ENCODE data around the gene BMPER. TPM values are rescaled to one million over a fixed set of nuclear protein-coding genes. Genes with fewer than 3 reads are reported as not detected.

The BMPER gene
- total and polyA plus RNA-seq, 10 of the 15 experiments (the other 5 are each of a cell fraction or from before 2014, with no cell fraction given) = 0.02 to 0.08 TPM; not detected in 8

GRCh38 chr7:34078864-34079263 is 173.5 kb downstream of the BMPER start (continued):
- TF ChIP-seq ZBTB11 (CRISPR knock-in tag; IDR thresholded peaks at IDR 0.05) (no peak), RCOR1 (conservative IDR thresholded peaks at IDR 0.05; ENCODE audit: low read depth, low read length) (no peak), ELK1 (IDR thresholded peaks at IDR 0.05; ENCODE audit: low read depth, low read length) (no peak), NR2C2 (IDR thresholded peaks at IDR 0.05; ENCODE audit: borderline replicate concordance, control insufficient read depth, insufficient read length, low read depth) (no peak), NR2C1 (IDR thresholded peaks at IDR 0.05) (no peak), RELA (IDR thresholded peaks at IDR 0.05; ENCODE audit: borderline replicate concordance, partially characterized antibody) (no peak), BHLHE40 (IDR thresholded peaks at IDR 0.05; ENCODE audit: borderline replicate concordance in 1 of 2, low read depth in 2 of 2, low read length in 1 of 2) (no peak)

GRCh38 chr7:34080513-34080912 is 175.2 kb downstream of the BMPER start:
- Histone ChIP-seq H3K9me3 (replicated peaks; ENCODE audit: control insufficient read depth, insufficient read depth, low read length) (no peaks in the 10 kb centered on the region), H3K9ac (ENCODE audit: control insufficient read depth, insufficient read depth, low read length) (no peak overlapping the region), H3K4me1 (ENCODE audit: control insufficient read depth, insufficient read depth, low read length) (no peaks in the 10 kb centered on the region), H3K4me3 (no peak overlapping the region), H4K20me1 (ENCODE audit: control insufficient read depth, insufficient read depth) (no peaks in the 10 kb centered on the region), H3K36me3 (ENCODE audit: control insufficient read depth in 2 of 2, insufficient read depth in 2 of 2, low read length in 1 of 2) (no peaks in the 10 kb centered on the region), H3K27me3 (replicated peaks in 1 of 2; ENCODE audit: control insufficient read depth in 2 of 2, insufficient read depth in 2 of 2, low read length in 1 of 2) (no peaks in the 10 kb centered on the region), H2AFZ (ENCODE audit: control insufficient read depth, low read depth, low read length) (no peak overlapping the region), H3K27ac (ENCODE audit: control insufficient read depth, insufficient read depth) (no peak overlapping the region), H3K4me2 (ENCODE audit: control insufficient read depth, insufficient read depth) (no peak overlapping the region), H3K79me2 (ENCODE audit: control insufficient read depth, insufficient read depth, low read length) (no peaks in the 10 kb centered on the region)
- DNase-seq (ENCODE audit: low read depth, low spot score) = no peak
- 25% methylated on average over 5 of the region's 5 CpGs for WGBS (ENCODE audit: insufficient coverage, insufficient replicate concordance, low lambda C conversion rate, missing lambda C conversion rate)
- POLR2A ChIA-PET = no interaction called here
- SMC1A ChIA-PET (ENCODE audit: uncharacterized antibody, unreplicated experiment) = no interaction called here
- no peak for ATAC-seq
- CTCF ChIA-PET = interaction anchor here (1.3 kb wide), 1 partner anchor 10 kb away, joined by 3 read pairs; no protein-coding TSS in a partner anchor
- no TSS peak for BruUV-seq (replicated peaks)
- RAD21 ChIA-PET (ENCODE audit: unreplicated experiment) = no interaction called here
- in situ Hi-C loops (cut with MboI) (no loop called here), intact Hi-C loops (cut with micrococcal nuclease; ENCODE audit: unreplicated experiment) (no loop called here)
- no peak for FAIRE-seq
- TF ChIP-seq JUND (IDR thresholded peaks at IDR 0.05; ENCODE audit: low read depth, low read length) (no peak), TBL1XR1 (IDR thresholded peaks at IDR 0.05; ENCODE audit: low read depth, low read length) (no peak), MYC (IDR thresholded peaks at IDR 0.05; ENCODE audit: insufficient read depth, insufficient read length, insufficient replicate concordance, low read length, severe bottlenecking) (no peak), E4F1 (IDR thresholded peaks at IDR 0.05; ENCODE audit: borderline replicate concordance, partially characterized antibody) (no peak), ATF2 (IDR thresholded peaks at IDR 0.05; ENCODE audit: low read length) (no peak)
